ENCODE data around the gene ATAD3A.

Gene ATAD3A

GRCh38 chr1:1578371-1578940 lies 66.5 kb downstream of the ATAD3A start:
- no peak for DNase-seq (ENCODE audit: low read depth in 1 of 2, low spot score in 1 of 2)

- DNase-seq (ENCODE audit: low read depth in 1 of 2, low spot score in 1 of 2), result no peak
Observed at GRCh38 chr1:1582585-1583346, 70.8 kb downstream of the ATAD3A start.

GRCh38 chr1:1583347-1584010 lies 71.5 kb downstream of the ATAD3A start:
- DNase-seq (ENCODE audit: low read depth in 1 of 2, low spot score in 1 of 2), result no peak
